HG02981 (cell line): ENCODE results near the gene CCNA2.

ENCODE experiments used
- ATAC-seq: cut with Tn5 transposase; IDR thresholded peaks from one replicate; pipeline ENCODE4 v1.9.1; 2021; ENCODE audit warnings: mild to moderate bottlenecking, moderate library complexity; ENCODE audit not compliant: unreplicated experiment

Gene CCNA2

GRCh38 chr4:121777625-121778024 is 46.1 kb downstream of the CCNA2 start:
- ATAC-seq = no peak

- ATAC-seq = no peak
These were observed 46.9 kb downstream of the CCNA2 start for GRCh38 chr4:121776610-121777401.

GRCh38 chr4:121773883-121774282 is 49.8 kb downstream of the CCNA2 start:
- no peak for ATAC-seq

GRCh38 chr4:121771869-121772268 is 51.8 kb downstream of the CCNA2 start:
- no peak for ATAC-seq

DNA sequence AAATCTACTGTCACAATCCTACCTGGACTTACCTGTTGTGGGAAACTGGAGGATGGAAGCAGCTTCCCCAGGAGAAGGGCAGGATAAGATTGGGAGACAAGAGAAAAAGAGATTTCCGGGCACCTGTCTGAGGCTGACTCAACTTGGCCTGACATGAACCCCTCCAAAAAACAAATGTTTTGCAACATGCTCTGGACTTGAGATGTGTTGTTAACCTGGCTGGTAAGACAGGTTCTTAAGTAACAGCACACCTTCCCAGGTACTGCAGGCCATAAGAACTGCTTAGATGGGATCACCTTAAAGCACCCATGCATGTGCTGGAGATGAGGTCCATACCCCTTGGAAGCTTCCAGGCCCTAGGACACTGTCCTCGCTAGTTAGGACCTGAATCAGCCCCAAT is 54.3 kb downstream of the CCNA2 start:
- ATAC-seq = no peak

DNA sequence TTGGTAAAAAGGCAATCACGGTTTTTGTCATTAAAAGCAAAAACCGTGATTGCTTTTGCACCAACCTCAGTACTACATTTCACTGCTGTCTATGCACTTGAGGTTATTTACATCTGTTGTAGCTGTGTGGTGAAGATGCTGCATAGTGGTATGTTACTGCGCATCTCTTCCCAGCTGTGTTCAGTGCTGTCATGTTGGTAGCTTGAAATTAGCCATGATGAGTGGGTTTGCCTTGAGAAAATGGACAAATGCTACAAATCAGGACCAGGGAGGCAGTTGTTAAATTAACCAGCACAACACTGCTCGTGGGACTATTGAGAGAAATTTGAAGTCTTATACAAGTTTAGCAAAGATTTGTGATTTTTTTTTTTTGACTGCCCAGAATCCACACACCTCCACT is 56.5 kb downstream of the CCNA2 start:
- ATAC-seq = no peak
